ENCODE results near the gene CHSY1. TPM values are rescaled to one million over a fixed set of nuclear protein-coding genes. Genes with fewer than 3 reads are reported as not detected.
"Not testable (repeated sequence)": the region's sequence is repeated elsewhere in the genome, so short reads cannot be mapped to it uniquely, and the experiment has no call there.

CHSY1 gene
- total RNA-seq, 2 experiments from 2014 or later = 35.5 to 37.0 TPM

DNA sequence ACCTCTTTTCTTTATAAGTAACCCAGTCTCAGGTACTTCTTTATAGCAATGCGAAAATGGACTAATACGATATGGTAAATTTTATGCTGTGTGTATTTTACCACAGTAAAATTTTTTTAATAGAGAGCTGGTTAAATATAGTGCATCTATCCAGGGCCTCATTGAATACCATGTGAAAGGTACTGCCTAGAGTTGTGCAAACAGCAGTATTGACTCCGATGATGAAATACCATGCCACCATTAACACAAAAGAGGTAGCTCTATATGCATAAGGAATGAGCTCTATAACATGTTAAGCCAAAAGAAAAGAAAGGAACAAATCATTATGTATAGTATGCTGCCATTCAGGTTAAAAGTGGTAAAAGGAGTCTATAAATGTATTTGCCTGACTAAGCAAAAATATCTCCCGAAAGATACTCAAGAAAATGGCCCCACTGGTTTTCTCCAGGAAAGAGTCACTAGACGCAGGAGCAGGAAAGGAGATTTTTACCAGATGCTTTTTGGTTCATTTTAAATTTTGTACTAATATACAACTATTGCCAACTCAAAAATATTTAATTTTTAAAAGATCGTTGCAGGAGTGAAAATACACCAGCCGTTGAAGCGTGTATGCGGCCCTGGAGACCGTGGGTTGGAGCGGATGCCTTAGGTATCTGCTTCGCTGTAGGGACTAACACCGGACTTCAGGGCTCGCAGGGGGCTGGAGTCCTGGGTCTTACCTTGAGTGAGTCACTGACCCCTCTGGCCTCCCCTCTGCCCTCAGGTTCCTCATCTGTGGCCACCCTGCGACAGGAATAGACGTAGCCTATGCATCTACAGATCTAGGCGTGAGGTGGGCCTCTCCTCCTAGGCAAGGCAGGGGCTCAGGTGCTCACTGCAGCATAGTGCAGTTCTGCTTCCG lies 120.1 kb downstream of the CHSY1 start:
- H3K27me3 Mint-ChIP-seq = peaks cover 4% of the 10 kb centered on the region
- H3K4me1 Mint-ChIP-seq = peaks cover 36% of the 10 kb centered on the region
- peaks cover 19% of the 10 kb centered on the region for H3K9me3 Mint-ChIP-seq
- no peak overlapping the region for H3K27ac Mint-ChIP-seq
- DNase-seq = no peak
- peaks cover 15% of the 10 kb centered on the region for H3K36me3 Mint-ChIP-seq
- no peak overlapping the region for H3K4me3 Mint-ChIP-seq

DNA sequence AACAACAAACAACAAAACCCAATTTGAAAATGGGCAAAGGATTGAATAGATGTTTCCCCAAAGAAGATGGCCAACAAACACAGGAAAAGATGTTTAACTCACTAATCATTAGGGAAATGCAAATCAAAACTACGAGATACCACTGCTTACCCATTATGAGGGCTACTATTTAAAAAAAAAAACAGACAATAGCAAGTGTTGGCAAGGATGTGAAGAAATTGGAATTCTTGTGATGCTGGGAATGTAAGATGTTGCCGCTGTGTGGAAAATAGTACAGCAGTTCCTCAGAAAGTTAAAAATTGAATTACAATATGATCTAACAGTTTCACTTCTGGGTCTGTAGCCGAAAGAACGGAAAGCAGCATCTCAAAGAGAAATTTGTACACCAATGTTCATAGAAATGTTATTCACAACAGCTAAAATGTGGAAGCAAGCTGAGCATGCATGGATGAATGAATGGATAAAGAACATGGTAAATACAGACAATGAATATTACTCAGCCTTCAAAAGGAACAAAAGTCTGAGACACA lies 121.9 kb downstream of the CHSY1 start:
- Mint-ChIP-seq H3K4me3 (no peak overlapping the region), H3K9me3 (peaks cover 19% of the 10 kb centered on the region), H3K27me3 (no peaks in the 10 kb centered on the region), H3K36me3 (peaks cover 16% of the 10 kb centered on the region), H3K27ac (no peak overlapping the region), H3K4me1 (peaks cover 36% of the 10 kb centered on the region)
- no peak for DNase-seq

DNA sequence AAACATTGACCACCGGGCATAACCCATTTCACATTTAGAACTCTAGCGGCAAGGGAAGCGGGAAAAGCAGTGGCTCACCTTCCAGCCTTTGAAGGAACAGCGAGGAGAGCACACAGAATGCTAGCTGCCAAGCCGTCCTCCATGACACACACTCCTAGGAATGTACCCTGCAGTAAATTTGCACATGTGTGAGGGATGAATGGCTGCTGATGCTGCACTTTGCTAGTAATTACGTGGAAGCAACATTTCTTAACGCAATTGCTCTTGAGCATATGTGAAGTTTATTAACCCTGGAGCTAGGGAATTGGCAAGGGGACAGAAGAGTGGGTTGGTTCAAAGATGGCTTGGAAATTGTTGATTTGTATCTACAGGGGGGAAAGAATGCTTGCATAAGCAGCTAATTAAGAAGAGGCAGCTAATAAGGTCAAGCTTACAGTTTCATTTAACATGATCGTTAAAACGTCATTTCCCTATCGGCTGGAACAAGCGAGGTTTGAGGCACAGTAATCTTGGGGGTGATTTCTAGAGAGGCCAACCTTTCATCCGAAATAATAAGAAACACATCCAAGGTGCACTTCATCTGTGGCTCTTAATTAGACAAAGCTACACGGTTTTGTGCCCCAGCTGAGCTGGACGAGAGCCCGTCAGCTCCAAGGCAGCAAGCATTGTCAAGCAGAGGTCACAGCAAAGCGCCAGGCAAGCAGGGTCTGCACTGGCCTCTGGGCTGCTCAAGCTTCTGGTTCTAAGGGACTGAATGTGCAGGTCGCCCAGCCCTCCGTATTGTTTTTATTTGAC lies 123.4 kb downstream of the CHSY1 start:
- Mint-ChIP-seq H3K9me3 (peaks cover 19% of the 10 kb centered on the region), H3K36me3 (peaks cover 16% of the 10 kb centered on the region), H3K27me3 (no peaks in the 10 kb centered on the region), H3K27ac (peak overlapping the region; percentile 99), H3K4me1 (peaks cover 47% of the 10 kb centered on the region), H3K4me3 (peak overlapping the region; percentile 73)
- DNase-seq = no peak

DNA sequence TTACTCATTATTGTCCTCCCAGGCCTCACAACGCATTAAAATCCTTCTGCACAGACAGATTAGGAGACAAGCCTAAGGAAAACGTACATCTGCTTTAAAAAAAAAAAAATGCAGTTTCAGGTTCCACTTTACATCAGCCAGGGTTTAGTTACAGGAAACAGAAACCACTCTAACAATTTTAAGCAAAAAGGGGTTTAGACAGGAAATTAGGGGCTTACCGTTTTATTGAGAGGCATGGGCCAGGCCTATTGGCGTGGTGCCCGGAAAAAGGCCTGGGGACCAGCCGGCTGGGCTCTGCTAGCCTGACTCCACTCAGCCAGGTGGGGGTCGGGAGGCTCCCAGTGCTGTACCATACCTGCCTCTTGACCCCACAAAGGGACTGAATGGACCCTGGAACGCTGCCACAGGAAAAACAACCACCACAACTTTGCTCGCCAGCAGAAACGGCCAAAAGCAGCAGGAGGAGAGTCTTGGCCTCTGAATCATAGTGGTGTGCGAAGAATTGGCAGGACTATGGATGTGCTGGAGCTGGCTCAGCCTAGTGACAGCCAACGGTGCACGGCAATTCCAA lies 124.3 kb downstream of the CHSY1 start:
- Mint-ChIP-seq H3K27me3 (no peaks in the 10 kb centered on the region), H3K4me3 (peak overlapping the region; percentile 73), H3K36me3 (peaks cover 16% of the 10 kb centered on the region), H3K27ac (peak overlapping the region; percentile 99), H3K4me1 (peaks cover 50% of the 10 kb centered on the region), H3K9me3 (peaks cover 19% of the 10 kb centered on the region)
- peak; percentile 76 for DNase-seq

DNA sequence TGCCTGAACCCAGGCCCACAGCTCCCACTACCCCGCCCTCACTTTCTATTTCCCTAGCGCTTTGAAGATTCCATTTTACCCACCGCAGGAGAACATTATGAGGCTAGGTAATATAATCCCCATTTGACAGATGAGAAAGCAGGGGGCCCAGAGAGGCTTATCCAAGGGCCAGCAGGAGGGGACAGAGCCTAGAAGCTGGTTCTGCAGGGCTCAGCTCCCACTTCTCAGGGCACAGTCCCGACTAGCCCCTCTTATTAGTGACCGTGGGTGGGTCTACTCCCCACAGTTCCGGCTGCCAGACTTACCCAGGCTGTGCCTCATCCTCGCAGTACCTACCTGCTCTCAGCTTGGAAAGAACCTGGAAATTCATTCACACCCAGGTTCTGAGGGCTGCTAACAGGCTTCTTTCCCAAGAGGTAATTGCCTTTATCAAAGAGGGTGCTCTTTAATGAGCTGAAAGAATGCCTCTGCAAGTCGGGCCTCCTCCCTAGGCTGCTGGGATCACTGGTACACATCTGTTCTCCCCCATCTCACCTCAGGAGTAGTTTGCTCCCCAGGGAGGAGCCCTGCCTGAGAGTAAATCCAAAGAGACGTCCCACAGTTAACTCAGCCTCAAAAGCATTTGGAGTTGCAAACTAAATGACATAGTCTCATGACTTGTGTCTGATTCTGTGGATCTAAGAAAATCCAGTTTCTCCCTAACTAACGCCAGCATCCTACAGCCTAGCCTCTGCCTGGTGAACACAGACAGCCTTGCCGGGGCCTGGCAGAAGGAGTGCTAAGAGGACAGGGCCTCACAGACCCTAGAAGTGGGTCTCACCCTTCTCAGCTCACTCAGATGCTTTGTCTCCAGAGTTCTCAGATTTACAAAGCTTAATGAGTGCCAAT lies 125.0 kb downstream of the CHSY1 start:
- peaks cover 16% of the 10 kb centered on the region for H3K36me3 Mint-ChIP-seq
- peaks cover 19% of the 10 kb centered on the region for H3K9me3 Mint-ChIP-seq
- peak overlapping the region; percentile 73 for H3K4me3 Mint-ChIP-seq
- peak; percentile 26 for DNase-seq
- H3K27ac Mint-ChIP-seq = peak overlapping the region; percentile 99
- H3K27me3 Mint-ChIP-seq = no peaks in the 10 kb centered on the region
- peaks cover 57% of the 10 kb centered on the region for H3K4me1 Mint-ChIP-seq

GRCh38 chr15:101125881-101126428 lies 125.9 kb downstream of the CHSY1 start:
- DNase-seq, H3K27me3 Mint-ChIP-seq: not testable (repeated sequence)
- H3K9me3 Mint-ChIP-seq = peaks cover 18% of the 10 kb centered on the region
- peak overlapping the region; percentile 55 for H3K4me3 Mint-ChIP-seq
- H3K27ac Mint-ChIP-seq = peak overlapping the region; percentile 99
- peaks cover 16% of the 10 kb centered on the region for H3K36me3 Mint-ChIP-seq
- peaks cover 55% of the 10 kb centered on the region for H3K4me1 Mint-ChIP-seq

Other genes starting within 250 kb of the CHSY1 start
- gene SELENOS, start 25.4 kb upstream of the CHSY1 start, total RNA-seq = 10 to 100 TPM; 27.3 to 29.4 TPM
- 100 to 1,000 TPM; 219 to 223 TPM for gene SNRPA1, start 43.2 kb upstream of the CHSY1 start, total RNA-seq
- 1 to 10 TPM; 4.0 to 4.6 TPM for gene PCSK6, start 237.7 kb upstream of the CHSY1 start, total RNA-seq

Measured in activated naive CD8-positive, alpha-beta T cell treated with anti-CD3 and anti-CD28 coated beads for 36 hours (primary cell).